HCT116 (cell line): ENCODE measurements around the gene CCDC91. TPM values are rescaled to one million over a fixed set of nuclear protein-coding genes. Genes with fewer than 3 reads are reported as not detected.

Source experiments
- ATAC-seq: fragments of 200-7000 bp; cut with Tn5 transposase; 2 replicates; pipeline ENCODE4 v1.9.1; 2020; ENCODE audit warnings: mild to moderate bottlenecking, moderate library complexity
- BruUV-seq: library from RNA; stranded (reverse); fragments of 400-500 nt; replicated peaks from 2 replicates; lab custom pipeline; 2021; lab: Mats Ljungman, UMichigan
- CTCF ChIA-PET: fragments of 300-600 bp; sonication (Branson Sonifier 250); formaldehyde crosslinking; loops from one replicate; lab custom pipeline; 2021; ENCODE audit warnings: antibody characterized with exemption; lab: Charles Lee
- POLR2A ChIA-PET: fragments of 300-600, 350-600 bp; sonication (Branson Sonifier 250); formaldehyde crosslinking; loops from one replicate; lab custom pipeline; 2021; ENCODE audit warnings: antibody characterized with exemption; lab: Charles Lee
- RAD21 ChIA-PET, 2 experiments: fragments of 300-600 bp; sonication (Branson Sonifier 250); formaldehyde crosslinking; loops; one replicate each; lab custom pipeline; 2023; ENCODE audit warnings: low total read pairs in 2 of 2; ENCODE audit not compliant: uncharacterized antibody in 2 of 2, unreplicated experiment in 2 of 2, low non-redundant PET in 1 of 2; lab: Charles Lee
- DNase-seq: peaks from one replicate; pipeline ENCODE4 v3.0.0-alpha.2; 2010; ENCODE audit warnings: low read depth, low spot score
- H2AFZ ChIP-seq: fragments of 200-600 bp; shearing (Covaris generic), sonication (generic); 2 replicates; pipeline ENCODE4 v1.6.1; 2017; ENCODE audit warnings: low read depth, mixed run types, mixed read lengths, antibody characterized with exemption, low read length; ENCODE audit not compliant: poor library complexity, severe bottlenecking
- H3K27ac ChIP-seq: 2 replicates; pipeline ENCODE4 v1.5.1; 2012; ENCODE audit warnings: low read depth, low read length
- H3K27me3 ChIP-seq: fragments of 200-600 bp; sonication (generic); 2 replicates; pipeline ENCODE4 v1.6.1; 2016; ENCODE audit warnings: mixed run types, low read length, mixed read lengths; ENCODE audit not compliant: insufficient read depth
- H3K36me3 ChIP-seq, 2 experiments: fragments of 200-500 bp in 1 of 2; fragments of 200-600 bp in 1 of 2; sonication (Bioruptor generic) in 1 of 2; sonication (generic) in 1 of 2; 2 replicates each; pipeline versions ENCODE4 v1.5.1 to v1.6.1; 2014 to 2016; ENCODE audit warnings: low read length in 2 of 2, inconsistent platforms in 1 of 2, mixed read lengths in 1 of 2, mixed run types in 1 of 2; ENCODE audit not compliant: insufficient read depth in 2 of 2, control insufficient read depth in 1 of 2
- H3K4me1 ChIP-seq, 2 experiments: fragments of 200-600 bp in 1 of 2; sonication (generic) in 1 of 2; 2 replicates each; pipeline versions ENCODE4 v1.5.1 to v1.6.1; 2012 to 2017; ENCODE audit warnings: low read length in 2 of 2, inconsistent platforms in 1 of 2, mild to moderate bottlenecking in 1 of 2, mixed read lengths in 1 of 2, mixed run types in 1 of 2, moderate library complexity in 1 of 2; ENCODE audit not compliant: insufficient read depth in 2 of 2, control insufficient read depth in 1 of 2
- H3K4me2 ChIP-seq: fragments of 200-600 bp; sonication (generic); 2 replicates; pipeline ENCODE4 v1.6.1; 2017; ENCODE audit warnings: mixed run types, low read length, mixed read lengths
- H3K4me3 ChIP-seq, 2 experiments: fragments of 200-600 bp in 1 of 2; sonication (generic) in 1 of 2; replicated peaks in 1 of 2; 2 replicates each; pipeline ENCODE4 v1.5.1; 2011 to 2016; ENCODE audit warnings: low read length in 2 of 2, control low read depth in 1 of 2, low read depth in 1 of 2, mild to moderate bottlenecking in 1 of 2, mixed read lengths in 1 of 2, mixed run types in 1 of 2
- H3K79me2 ChIP-seq: fragments of 200-600 bp; sonication (generic); 2 replicates; pipeline ENCODE4 v1.6.1; 2017; ENCODE audit warnings: mild to moderate bottlenecking, mixed run types, low read length, moderate library complexity, mixed read lengths; ENCODE audit not compliant: insufficient read depth
- H3K9ac ChIP-seq: fragments of 200-600 bp; sonication (generic); 2 replicates; pipeline ENCODE4 v1.6.1; 2016; ENCODE audit warnings: low read length, mixed read lengths
- H3K9me2 ChIP-seq: fragments of 200-600 bp; sonication (generic), shearing (Covaris generic); 2 replicates; pipeline ENCODE4 v1.6.1; 2017; ENCODE audit warnings: mixed run types, mild to moderate bottlenecking, moderate library complexity; ENCODE audit not compliant: insufficient read depth
- H3K9me3 ChIP-seq, 2 experiments: fragments of 200-500 bp in 1 of 2; fragments of 200-600 bp in 1 of 2; sonication (Bioruptor generic) in 1 of 2; sonication (generic) in 1 of 2; 2 replicates each; pipeline ENCODE4 v1.6.1; 2014 to 2017; ENCODE audit warnings: low read length in 2 of 2, mixed read lengths in 2 of 2, inconsistent platforms in 1 of 2, low read depth in 1 of 2, mild to moderate bottlenecking in 1 of 2, mixed run types in 1 of 2, moderate library complexity in 1 of 2; ENCODE audit not compliant: control insufficient read depth in 1 of 2, insufficient read depth in 1 of 2
- H4K20me1 ChIP-seq: fragments of 200-600 bp; sonication (generic), shearing (Covaris generic); 2 replicates; pipeline ENCODE4 v1.6.1; 2017; ENCODE audit warnings: mixed run types, mild to moderate bottlenecking, moderate library complexity; ENCODE audit not compliant: insufficient read depth
- CEBPB ChIP-seq: IDR thresholded peaks from 2 replicates; pipeline ENCODE4 v1.6.1; 2012; ENCODE audit warnings: low read depth
- CTCF ChIP-seq, 3 experiments: fragments of 200-600 bp in 1 of 3; sonication (generic) in 1 of 3; IDR thresholded peaks in 2 of 3; conservative IDR thresholded peaks in 1 of 3; 2 replicates each; pipeline ENCODE4 v1.5.1; 2012 to 2017; ENCODE audit warnings: low read depth in 2 of 3, low read length in 2 of 3, antibody characterized with exemption in 1 of 3, borderline replicate concordance in 1 of 3, control low read depth in 1 of 3, mild to moderate bottlenecking in 1 of 3, mixed read lengths in 1 of 3, mixed run types in 1 of 3, moderate library complexity in 1 of 3; ENCODE audit not compliant: insufficient read depth in 1 of 3
- EZH2 ChIP-seq: fragments of 200-600 bp; sonication (generic); IDR thresholded peaks from 2 replicates; pipeline ENCODE4 v1.6.1; 2017; ENCODE audit warnings: antibody characterized with exemption, mixed run types
- JUND ChIP-seq: IDR thresholded peaks from 2 replicates; pipeline ENCODE4 v1.6.1; 2012
- MAX ChIP-seq: IDR thresholded peaks from 2 replicates; pipeline ENCODE4 v1.6.1; 2012
- SIN3A ChIP-seq: IDR thresholded peaks from 2 replicates; pipeline ENCODE4 v1.6.1; 2012; ENCODE audit warnings: low read depth
- ZFX ChIP-seq: fragments of 450-650 bp; IDR thresholded peaks from 2 replicates; pipeline ENCODE4 v1.6.1; 2017
- ZNF274 ChIP-seq: fragments of 200-500 bp; sonication (Bioruptor generic); IDR thresholded peaks from 2 replicates; pipeline ENCODE4 v1.6.1; 2014; ENCODE audit warnings: mild to moderate bottlenecking, low read depth, low read length, inconsistent platforms
- intact Hi-C: fragments of 100-400 bp; cut with micrococcal nuclease; formaldehyde crosslinking; loops from 2 replicates; pipeline ENCODE4 v1.10.0; 2022
- total RNA-seq: library from RNA; stranded (reverse); gene quantifications from one replicate; pipeline ENCODE4 v1.2.1, GENCODE V29; 2021; ENCODE audit not compliant: unreplicated experiment

Gene CCDC91
- total RNA-seq, 1 experiment from 2014 or later: 18.1 TPM

DNA sequence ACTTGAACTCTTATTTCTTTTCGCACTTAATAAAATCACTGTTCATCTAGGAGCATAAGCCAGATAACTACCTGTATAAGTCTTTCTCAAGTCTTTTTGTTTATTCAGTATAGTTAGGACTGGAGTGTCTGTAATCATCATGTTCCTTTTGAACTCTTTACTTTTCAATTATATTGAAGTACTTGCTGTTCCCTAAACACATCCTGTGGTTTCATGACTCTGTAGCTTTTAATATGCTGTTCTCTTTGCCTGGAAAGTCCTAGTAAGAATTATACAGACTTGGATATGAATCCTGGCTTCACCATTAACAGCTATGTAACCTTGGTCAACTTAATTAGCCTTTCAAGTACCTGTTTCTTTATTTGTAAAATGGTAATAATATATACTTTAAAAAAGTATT, 88.2 kb downstream of the CCDC91 start:
- RAD21 ChIA-PET: no interaction called here
- intact Hi-C loops: no loop called here
- Histone ChIP-seq H3K36me3 (no peaks in the 10 kb centered on the region), H3K4me3 (no peak overlapping the region), H3K79me2 (no peaks in the 10 kb centered on the region), H3K27me3 (no peaks in the 10 kb centered on the region), H3K9me3 (0 out of 4 replicates have a peak, but pooled peaks cover 0 to 4% of the 10 kb centered on the region in 2 experiments), H3K27ac (no peak overlapping the region), H3K9ac (no peak overlapping the region), H3K4me2 (no peak overlapping the region), H4K20me1 (no peaks in the 10 kb centered on the region), H3K4me1 (no peaks in the 10 kb centered on the region), H2AFZ (no peak overlapping the region), H3K9me2 (no peaks in the 10 kb centered on the region)
- BruUV-seq: no TSS peak
- CTCF ChIA-PET: no interaction called here
- TF ChIP-seq CTCF (IDR thresholded peaks at IDR 0.05 in 2 of 3, conservative IDR thresholded peaks at IDR 0.05 in 1 of 3; ENCODE audit: borderline replicate concordance in 1 of 3, insufficient read depth in 1 of 3, low read depth in 2 of 3, low read length in 2 of 3) (no peak), CEBPB (no peak), EZH2 (no peak), MAX (no peak)
- DNase-seq: no peak
- POLR2A ChIA-PET: no interaction called here
- ATAC-seq: no peak

DNA sequence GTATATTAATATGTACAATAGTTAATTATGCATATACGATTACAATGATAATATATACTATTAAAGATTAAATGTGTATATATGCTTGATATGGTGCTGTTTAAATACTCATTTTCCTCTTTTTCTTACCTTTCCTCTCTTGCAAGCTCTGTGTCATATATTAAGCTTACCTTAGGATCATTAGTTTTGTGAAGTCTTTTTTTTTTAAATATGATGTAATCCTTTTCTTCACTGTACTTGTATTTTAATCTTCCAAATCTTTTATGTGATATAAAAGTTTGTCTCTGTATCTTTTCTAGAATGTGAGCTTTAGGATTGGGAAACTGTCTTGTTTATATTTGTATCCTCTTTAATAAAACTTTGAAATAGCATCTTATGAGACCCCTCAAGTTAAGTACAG, 88.7 kb downstream of the CCDC91 start:
- H3K4me1 ChIP-seq: no peaks in the 10 kb centered on the region
- no peak overlapping the region for H3K27ac ChIP-seq
- H3K9me3 ChIP-seq: 0 out of 4 replicates have a peak, but pooled peaks cover 0 to 4% of the 10 kb centered on the region in 2 experiments
- no peaks in the 10 kb centered on the region for H3K9me2 ChIP-seq
- ATAC-seq: no peak
- ChIA-PET RAD21 (no interaction called here), POLR2A (no interaction called here), CTCF (no interaction called here)
- no peak overlapping the region for H3K4me3 ChIP-seq
- no TSS peak for BruUV-seq
- TF ChIP-seq ZFX: no peak
- TF ChIP-seq EZH2: no peak
- no peak for TF ChIP-seq JUND
- no peak for TF ChIP-seq ZNF274
- no peak for TF ChIP-seq SIN3A
- intact Hi-C loops: no loop called here
- H3K4me2 ChIP-seq: no peak overlapping the region
- no peaks in the 10 kb centered on the region for H3K36me3 ChIP-seq
- H2AFZ ChIP-seq: no peak overlapping the region
- H4K20me1 ChIP-seq: no peaks in the 10 kb centered on the region
- no peak for DNase-seq
- H3K79me2 ChIP-seq: no peaks in the 10 kb centered on the region
- H3K9ac ChIP-seq: no peak overlapping the region
- no peaks in the 10 kb centered on the region for H3K27me3 ChIP-seq
